ENCODE data around the gene AUNIP.

Gene AUNIP

GRCh38 chr1:25829046-25829445 lies 30.2 kb downstream of the AUNIP start:
- no peak for DNase-seq (ENCODE audit: low read depth)

- DNase-seq (ENCODE audit: low read depth): no peak
Observed at GRCh38 chr1:25828491-25828890, 30.8 kb downstream of the AUNIP start.

- DNase-seq (ENCODE audit: low read depth): no peak
Observed at GRCh38 chr1:25826571-25826970, 32.7 kb downstream of the AUNIP start.

- no peak for DNase-seq (ENCODE audit: low read depth)
Observed at GRCh38 chr1:25825605-25826004, 33.7 kb downstream of the AUNIP start.

GRCh38 chr1:25821630-25822091 lies 37.6 kb downstream of the AUNIP start:
- DNase-seq (ENCODE audit: low read depth): no peak

DNA sequence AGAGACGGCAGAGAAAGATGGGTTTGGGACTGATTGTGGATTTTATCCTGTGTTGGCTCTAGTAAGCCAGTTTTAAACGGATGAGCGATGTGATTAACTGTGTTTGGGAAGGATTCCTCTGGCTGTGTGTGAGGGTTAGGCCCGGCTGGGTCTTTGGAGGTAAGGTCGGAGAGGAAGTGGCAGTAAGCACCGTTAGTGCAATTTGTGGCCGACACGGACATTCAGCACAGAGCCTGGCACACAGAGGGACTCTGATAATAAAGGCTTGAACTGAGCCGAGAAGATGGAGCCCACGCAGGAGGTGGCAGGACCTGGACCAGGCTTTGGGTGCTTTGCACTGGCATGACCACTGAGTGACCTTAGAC lies 38.2 kb downstream of the AUNIP start:
- no peak for DNase-seq (ENCODE audit: low read depth)

DNA sequence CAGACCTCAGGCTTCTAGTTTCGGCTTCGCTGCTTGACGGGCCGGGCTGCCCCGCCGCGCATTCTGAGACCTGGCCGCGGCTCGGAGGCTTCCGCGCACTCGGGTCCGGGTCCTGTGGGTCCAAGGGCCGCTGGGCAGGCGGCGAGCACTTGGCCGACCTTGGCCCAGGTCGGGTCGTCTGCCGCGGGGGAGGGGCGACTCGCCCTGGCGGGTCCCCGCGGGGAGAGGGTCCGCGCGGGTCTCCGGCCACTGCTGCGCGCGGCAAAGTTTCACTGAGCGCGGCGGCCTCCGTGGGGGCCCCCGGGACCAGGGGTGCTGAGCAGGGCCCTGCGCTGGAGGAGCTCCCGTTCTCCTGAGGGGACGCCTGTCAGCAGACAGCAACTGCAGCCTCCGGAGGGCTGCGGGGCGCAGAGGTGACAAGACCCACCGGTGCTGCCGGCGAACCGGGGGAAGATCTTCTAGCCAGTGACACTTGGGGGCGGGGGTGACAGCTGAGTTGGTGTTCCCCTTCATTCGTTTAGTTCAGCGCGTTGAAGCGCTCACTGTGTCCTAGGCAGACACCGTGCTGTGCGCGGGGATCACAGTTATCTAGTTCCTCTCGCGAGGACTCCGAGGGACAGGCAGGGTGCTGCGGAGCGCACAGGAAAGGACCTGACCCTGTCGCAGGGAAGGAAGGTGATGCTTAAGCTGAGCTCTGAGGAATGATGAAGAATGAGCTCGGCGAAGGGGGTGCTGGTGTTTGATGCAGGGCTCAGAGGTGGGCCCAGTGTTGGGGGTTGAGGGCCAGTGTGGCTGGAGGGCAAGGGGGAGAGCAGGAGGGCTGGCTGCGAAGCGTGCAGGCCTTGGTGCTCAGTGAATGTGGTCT lies 38.8 kb downstream of the AUNIP start:
- no peak for DNase-seq (ENCODE audit: low read depth)

DNA sequence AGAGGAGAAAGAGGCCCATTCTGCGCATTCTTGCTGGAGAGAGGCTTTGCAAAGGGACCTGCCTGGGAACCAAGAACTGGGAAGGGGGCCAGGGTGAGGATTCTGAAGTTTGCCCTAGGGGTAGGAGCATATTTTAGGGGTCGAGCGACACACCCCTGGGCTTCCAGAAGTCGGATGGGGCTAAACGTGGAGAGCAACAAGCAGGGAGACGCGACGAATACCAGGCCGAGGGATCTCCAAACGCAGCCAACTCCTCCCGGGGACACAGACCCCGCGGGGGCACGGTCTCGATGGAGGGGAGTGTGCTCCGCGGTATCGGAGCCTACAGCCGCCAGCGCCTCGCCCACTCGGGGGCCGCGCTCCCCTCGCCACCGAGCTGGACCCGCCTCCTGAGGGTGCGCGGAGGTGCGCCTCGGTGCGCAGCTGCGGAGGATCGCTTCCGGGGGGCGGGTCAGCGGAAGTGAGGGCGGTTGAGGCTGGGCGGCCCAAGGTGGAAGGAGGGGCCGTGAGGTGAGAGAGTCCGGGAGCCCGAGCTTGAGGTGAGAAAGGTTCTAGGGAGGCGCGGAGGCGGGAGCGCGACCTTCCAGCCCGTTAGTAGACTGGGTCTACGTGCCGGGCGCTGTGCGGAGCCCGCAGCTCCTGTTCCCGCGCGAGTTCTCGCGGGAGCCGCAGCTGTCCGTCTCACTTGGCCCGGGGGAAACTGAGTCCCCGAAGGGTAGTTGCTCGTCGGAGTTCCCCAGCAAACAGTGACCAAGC lies 39.6 kb downstream of the AUNIP start, which contains the start of gene MTFR1L:
Gene MTFR1L, plus strand, starts transcription at position 464 of the 756 bp plus-strand sequence. CDS start 3,151 bp downstream, outside the sequence.
- DNase-seq (ENCODE audit: low read depth): peak; percentile 76

- DNase-seq (ENCODE audit: low read depth): no peak
Observed at GRCh38 chr1:25818569-25818968, 40.7 kb downstream of the AUNIP start.

DNA sequence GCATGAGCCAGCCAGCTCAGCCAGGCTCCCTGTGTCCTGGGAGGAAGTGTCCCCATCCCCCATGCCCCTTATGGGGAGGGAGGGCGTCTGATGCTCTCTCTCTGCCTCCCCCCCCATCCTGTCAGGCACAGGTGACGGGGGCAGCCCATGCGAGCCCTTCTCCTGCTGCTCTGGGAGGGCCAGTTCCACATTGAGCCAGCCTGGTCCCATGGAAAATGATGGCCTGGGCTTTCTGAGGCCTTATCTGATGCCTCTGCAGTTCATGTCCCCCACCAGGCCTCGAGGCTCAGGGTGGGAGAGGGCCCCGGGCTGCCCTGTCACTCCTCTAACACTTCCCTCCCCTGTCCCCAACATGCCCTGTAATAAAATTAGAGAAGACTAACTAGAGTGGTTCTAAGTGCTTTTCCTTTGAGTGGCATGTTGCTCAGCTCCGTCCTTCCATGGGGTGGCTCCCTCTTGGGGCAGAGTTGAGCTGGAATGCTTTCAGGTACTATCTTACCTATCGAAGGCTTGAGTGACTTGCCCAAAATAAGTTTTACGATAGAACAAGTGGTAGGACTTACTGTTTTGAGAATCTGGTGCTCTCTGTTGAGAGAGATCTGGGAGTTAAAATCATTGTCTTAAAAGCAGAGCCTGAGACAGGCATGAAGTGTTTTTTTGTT lies 41.3 kb downstream of the AUNIP start:
- DNase-seq (ENCODE audit: low read depth): no peak

DNA sequence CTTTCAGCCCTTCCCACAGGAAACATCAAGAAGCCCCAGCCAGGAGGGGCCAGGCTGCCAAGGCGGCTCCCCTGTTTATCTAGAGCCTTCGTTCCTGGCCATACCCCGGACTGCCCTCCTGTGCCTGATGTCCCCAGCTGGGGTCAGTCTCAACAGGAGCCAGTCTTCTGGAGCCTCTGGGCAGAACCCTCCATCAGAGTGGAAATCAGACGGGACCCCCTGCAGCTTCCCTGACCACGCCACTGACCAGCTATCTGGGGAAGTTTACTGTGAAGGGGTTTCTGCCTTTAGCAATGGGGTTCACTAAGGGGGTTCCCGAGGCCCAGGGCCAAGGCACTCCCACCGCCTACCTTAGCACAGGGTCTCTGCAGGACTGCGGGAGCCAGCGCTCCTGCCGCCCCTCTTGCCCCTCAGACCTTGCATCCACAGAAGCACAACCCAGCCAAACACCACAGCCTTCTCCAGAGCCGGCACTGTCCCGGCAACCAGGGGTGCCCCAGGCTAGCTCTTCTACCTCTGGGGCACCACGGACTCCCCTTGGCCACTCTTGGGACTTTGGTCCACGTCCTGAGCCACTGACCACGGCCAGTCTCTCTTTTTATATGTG lies 43.0 kb downstream of the AUNIP start:
- DNase-seq (ENCODE audit: low read depth): no peak

- no peak for DNase-seq (ENCODE audit: low read depth)
Observed at GRCh38 chr1:25815208-25816111, 43.8 kb downstream of the AUNIP start.

GRCh38 chr1:25814549-25815087 lies 44.6 kb downstream of the AUNIP start:
- DNase-seq (ENCODE audit: low read depth): no peak

GRCh38 chr1:25813734-25814471 lies 45.4 kb downstream of the AUNIP start:
- no peak for DNase-seq (ENCODE audit: low read depth)

- no peak for DNase-seq (ENCODE audit: low read depth)
Observed at GRCh38 chr1:25813071-25813733, 46.1 kb downstream of the AUNIP start.

DNA sequence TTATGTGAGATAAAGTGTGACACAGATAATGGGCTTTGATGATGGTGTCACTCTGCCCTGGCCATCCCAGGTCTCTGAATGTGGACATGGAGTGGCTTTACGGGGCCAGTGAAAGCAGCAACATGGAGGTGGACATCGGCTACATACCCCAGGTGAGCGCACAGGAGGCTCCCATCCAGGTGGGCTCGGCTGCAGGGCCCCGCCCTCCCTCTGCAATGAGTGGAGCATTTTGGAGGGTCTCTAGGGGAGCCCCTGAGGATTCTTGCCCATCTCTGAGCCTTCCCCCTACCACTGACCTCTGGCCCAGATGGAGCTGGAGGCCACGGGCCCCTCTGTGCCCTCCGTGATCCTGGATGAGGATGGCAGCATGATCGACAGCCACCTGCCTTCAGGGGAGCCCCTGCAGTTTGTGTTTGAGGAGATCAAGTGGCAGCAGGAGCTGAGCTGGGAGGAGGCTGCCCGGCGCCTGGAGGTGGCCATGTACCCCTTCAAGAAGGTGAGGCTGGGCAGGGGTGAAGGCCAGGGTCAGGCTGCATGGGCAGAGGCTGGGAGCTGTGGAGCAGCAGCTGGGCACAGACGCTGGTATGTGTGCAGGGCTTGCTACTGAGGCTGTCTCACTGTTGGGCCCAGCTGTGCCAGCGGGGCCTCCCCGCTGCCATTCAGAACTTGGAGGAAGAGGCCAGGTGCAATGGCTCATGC lies 47.7 kb downstream of the AUNIP start:
- DNase-seq (ENCODE audit: low read depth): no peak

DNA sequence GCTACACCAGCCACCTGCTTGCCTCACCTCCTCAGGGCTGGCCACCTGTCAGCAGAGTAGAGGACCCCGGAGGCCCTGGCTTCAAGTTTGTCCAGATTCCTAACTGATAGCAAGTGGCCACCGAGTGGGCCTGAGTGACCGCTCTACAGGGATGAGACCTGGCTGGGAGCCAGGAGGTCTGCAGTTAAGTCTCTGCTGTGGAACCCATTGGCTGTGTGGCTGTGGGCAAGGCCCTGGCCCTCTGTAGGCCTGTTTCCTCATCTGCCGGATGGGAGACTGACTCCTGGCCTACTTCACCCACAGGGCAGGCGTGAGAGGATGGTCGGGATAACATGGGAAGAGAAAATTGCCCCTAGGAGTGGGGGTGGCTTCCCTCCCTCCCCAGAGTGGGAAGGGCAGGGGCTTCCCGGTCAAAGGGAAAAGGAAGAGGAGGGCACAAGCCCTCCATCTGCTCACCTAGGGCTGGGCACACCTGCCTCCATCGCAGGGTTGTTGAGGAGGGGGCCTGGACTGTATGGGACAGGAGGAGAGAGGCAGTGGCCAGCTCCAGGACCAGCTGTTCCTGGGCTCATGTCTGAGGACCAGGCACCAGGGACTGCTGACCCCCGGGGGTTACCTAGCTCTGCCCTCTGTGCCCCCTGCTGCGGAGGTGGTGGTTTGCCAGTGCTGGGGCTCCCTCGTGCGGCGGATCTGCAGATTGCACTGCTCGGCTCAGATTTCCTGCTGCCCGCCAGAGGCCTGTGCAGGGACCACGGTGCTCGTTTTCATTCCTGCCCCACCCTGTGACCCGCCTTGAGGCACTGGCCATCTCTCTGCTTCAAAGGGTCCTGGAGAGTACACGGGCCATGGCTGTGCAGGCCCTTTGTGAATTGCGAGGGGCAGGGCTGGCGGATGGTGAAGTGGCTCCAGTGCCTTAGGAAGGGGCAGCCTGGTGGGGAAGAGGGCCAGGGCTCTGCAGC lies 48.6 kb downstream of the AUNIP start:
- DNase-seq (ENCODE audit: low read depth): peak; percentile 82

DNA sequence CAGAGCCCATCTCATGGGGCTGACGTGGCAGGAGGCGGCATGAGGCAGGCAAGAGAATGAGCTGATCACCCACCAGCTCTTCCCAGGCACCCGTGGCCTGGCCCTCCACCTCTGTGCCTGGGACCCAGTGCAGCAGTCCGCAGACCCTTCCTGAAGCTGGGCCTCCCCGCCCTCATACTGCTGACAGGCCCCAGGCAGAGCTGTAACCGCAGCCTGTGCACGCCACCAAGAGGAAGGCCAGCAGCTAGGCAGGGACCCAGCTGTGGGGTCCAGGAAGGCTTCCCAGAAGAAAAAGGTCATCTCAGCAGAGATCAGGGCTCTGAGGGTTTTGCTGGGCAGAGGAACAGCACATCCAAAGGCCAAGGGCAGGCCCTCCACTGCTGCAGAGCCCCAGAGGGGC lies 49.3 kb downstream of the AUNIP start:
- DNase-seq (ENCODE audit: low read depth): no peak
